Measurements from ENCODE around the gene AUH. TPM values are rescaled to one million over a fixed set of nuclear protein-coding genes. Genes with fewer than 3 reads are reported as not detected.

The AUH gene
- total and polyA plus RNA-seq, 9 of the 15 experiments (the other 6 are each of a cell fraction or from before 2014, with no cell fraction given): 3.4 to 29.0 (median 10.1) TPM

- TF ChIP-seq CHD7 (IDR thresholded peaks at IDR 0.05; ENCODE audit: low read depth, low read length): no peak
- peak; percentile 65; the same call in 1 of the 2 replicates for TF ChIP-seq ZNF511 (CRISPR knock-in tag; IDR thresholded peaks at IDR 0.05)
- TF ChIP-seq DLX4 (CRISPR knock-in tag; IDR thresholded peaks at IDR 0.05): no peak
- TF ChIP-seq CBX3 (IDR thresholded peaks at IDR 0.05; ENCODE audit: borderline replicate concordance in 1 of 2, low read length in 2 of 2): no peak
- no peak for TF ChIP-seq PHF21A (IDR thresholded peaks at IDR 0.05; ENCODE audit: borderline replicate concordance, low read depth)
- TF ChIP-seq ELK3 (CRISPR knock-in tag; IDR thresholded peaks at IDR 0.05): no peak
- TF ChIP-seq HCFC1 (IDR thresholded peaks at IDR 0.05; ENCODE audit: low read depth, low read length): peak; percentile 65
- no peak for TF ChIP-seq ZNF263 (CRISPR knock-in tag; IDR thresholded peaks at IDR 0.05; ENCODE audit: borderline replicate concordance)
- TF ChIP-seq ZFP1 (CRISPR knock-in tag; IDR thresholded peaks at IDR 0.05): no peak
- no peak for TF ChIP-seq CHD2 (IDR thresholded peaks at IDR 0.05; ENCODE audit: low read depth, low read length)
- TF ChIP-seq CHD1 (IDR thresholded peaks at IDR 0.05; ENCODE audit: low read length): no peak
- TF ChIP-seq TFAP4 (CRISPR knock-in tag; IDR thresholded peaks at IDR 0.05; ENCODE audit: borderline replicate concordance): 0 out of 2 replicates have a peak, but pooled peaks have one; percentile 28
- no peak for TF ChIP-seq BCL6 (CRISPR knock-in tag; IDR thresholded peaks at IDR 0.05)
Measured at GRCh38 chr9:91361291-91362050, at the start of gene AUH (continued).

All from K562 (cell line).